OCI-LY1 (cell line): Measurements from ENCODE around the gene PSMD1.

Source experiments
- EZH2 ChIP-seq: fragments of 200-600 bp; sonication (generic), shearing (Covaris generic); IDR thresholded peaks from 2 replicates; pipeline ENCODE4 v1.8.0; 2017; ENCODE audit warnings: borderline replicate concordance, mixed run types, mild to moderate bottlenecking, antibody characterized with exemption, low read length, moderate library complexity, mixed read lengths
- TF ChIP-seq, protein P1 (sequence below): fragments of 200-600 bp; sonication (generic), shearing (Covaris generic); IDR thresholded peaks from 2 replicates; pipeline ENCODE4 v1.5.1; 2017; ENCODE audit warnings: mild to moderate bottlenecking, antibody characterized with exemption, low read length, moderate library complexity, mixed read lengths

DNA sequence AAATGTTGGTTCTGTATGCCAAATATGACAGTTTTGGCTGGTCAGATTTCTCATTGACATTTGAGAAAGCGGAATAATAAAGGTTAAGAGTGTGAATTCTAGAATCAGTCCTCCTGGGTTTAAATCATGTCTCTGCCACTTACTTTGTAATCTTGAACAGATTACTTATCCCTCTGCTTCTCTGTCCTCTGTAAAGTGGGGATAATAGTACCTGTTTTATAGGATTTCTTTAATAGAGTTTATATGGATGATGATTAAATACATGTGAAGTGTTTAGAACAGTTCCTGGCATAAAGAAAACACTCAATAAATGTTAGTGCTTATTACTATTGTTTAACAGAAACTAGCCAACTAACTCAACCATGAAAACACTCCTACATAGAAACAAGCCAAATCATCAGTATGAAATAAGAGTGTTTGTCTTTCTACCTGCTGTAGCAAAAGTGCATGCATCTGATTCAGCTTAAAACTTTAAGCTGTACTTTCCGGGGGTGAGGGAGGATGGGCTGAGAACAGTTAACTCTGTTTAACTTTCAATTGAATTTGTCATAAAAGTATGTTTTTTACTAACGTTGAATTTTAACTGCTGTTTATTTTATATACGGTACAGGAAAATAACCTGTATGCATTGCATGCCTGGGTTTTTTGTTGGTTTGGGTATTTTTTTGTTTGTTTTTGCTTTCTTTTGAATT, 61.4 kb downstream of the PSMD1 start:
- TF ChIP-seq, protein P1, sequence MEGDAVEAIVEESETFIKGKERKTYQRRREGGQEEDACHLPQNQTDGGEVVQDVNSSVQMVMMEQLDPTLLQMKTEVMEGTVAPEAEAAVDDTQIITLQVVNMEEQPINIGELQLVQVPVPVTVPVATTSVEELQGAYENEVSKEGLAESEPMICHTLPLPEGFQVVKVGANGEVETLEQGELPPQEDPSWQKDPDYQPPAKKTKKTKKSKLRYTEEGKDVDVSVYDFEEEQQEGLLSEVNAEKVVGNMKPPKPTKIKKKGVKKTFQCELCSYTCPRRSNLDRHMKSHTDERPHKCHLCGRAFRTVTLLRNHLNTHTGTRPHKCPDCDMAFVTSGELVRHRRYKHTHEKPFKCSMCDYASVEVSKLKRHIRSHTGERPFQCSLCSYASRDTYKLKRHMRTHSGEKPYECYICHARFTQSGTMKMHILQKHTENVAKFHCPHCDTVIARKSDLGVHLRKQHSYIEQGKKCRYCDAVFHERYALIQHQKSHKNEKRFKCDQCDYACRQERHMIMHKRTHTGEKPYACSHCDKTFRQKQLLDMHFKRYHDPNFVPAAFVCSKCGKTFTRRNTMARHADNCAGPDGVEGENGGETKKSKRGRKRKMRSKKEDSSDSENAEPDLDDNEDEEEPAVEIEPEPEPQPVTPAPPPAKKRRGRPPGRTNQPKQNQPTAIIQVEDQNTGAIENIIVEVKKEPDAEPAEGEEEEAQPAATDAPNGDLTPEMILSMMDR = no peak
- TF ChIP-seq EZH2 = no peak
